Endothelial cell of umbilical vein (primary cell): ENCODE results near the gene PIK3R2. TPM values are rescaled to one million over a fixed set of nuclear protein-coding genes. Genes with fewer than 3 reads are reported as not detected.

Source experiments
- BruUV-seq: library from RNA; stranded (reverse); fragments of 400-500 nt; replicated peaks from 2 replicates; lab custom pipeline; 2021; lab: Mats Ljungman, UMichigan
- CTCF ChIA-PET: fragments of 300-600, 350-600 bp; sonication (Branson Sonifier 250); formaldehyde crosslinking; loops from one replicate; lab custom pipeline; 2021; ENCODE audit warnings: antibody characterized with exemption, inconsistent platforms; lab: Charles Lee
- POLR2A ChIA-PET: fragments of 300-600, 350-600 bp; sonication (Branson Sonifier 250); formaldehyde crosslinking; loops from one replicate; lab custom pipeline; 2021; ENCODE audit warnings: antibody characterized with exemption, inconsistent platforms; lab: Charles Lee
- DNase-seq: peaks from one replicate; pipeline ENCODE4 v3.0.0-alpha.2; 2011; ENCODE audit warnings: low read depth, low spot score
- FAIRE-seq: peaks from 2 replicates; lab custom pipeline; 2011; peaks lifted over from hg19 to GRCh38; lab: Jason Lieb, UNC
- H2AFZ ChIP-seq: 2 replicates; pipeline ENCODE4 v1.6.0; 2012; ENCODE audit warnings: low read depth, low read length, control low read depth, inconsistent platforms
- H3K27ac ChIP-seq: 2 replicates; pipeline ENCODE4 v1.5.1; 2011; ENCODE audit warnings: low read depth, mild to moderate bottlenecking, control low read depth, low read length, moderate library complexity; ENCODE audit not compliant: insufficient read depth
- H3K27me3 ChIP-seq, 2 experiments: 2 replicates each; pipeline versions ENCODE4 v1.6.0 to v1.6.1; 2011; ENCODE audit warnings: low read length in 2 of 2, mixed read lengths in 1 of 2; ENCODE audit not compliant: control insufficient read depth in 2 of 2, insufficient read depth in 2 of 2
- H3K36me3 ChIP-seq, 2 experiments: 2 replicates in 1 of 2; 3 replicates in 1 of 2; pipeline ENCODE4 v1.5.1; 2011; ENCODE audit warnings: low read length in 2 of 2, mild to moderate bottlenecking in 1 of 2, moderate library complexity in 1 of 2; ENCODE audit not compliant: control insufficient read depth in 2 of 2, insufficient read depth in 2 of 2; ENCODE audit errors: extremely low read depth in 1 of 2
- H3K4me1 ChIP-seq: 3 replicates; pipeline ENCODE4 v1.5.1; 2011; ENCODE audit warnings: mild to moderate bottlenecking, low read length; ENCODE audit not compliant: control insufficient read depth, insufficient read depth; ENCODE audit errors: extremely low read depth
- H3K4me2 ChIP-seq: 2 replicates; pipeline ENCODE4 v1.6.1; 2011; ENCODE audit warnings: low read length, control low read depth, mixed read lengths; ENCODE audit not compliant: insufficient read depth
- H3K4me3 ChIP-seq, 3 experiments: fragments of 200-600 bp in 1 of 3; sonication (generic), shearing (Covaris generic) in 1 of 3; replicated peaks in 1 of 3; 2 replicates each; pipeline ENCODE4 v1.5.1; 2011 to 2016; ENCODE audit warnings: control low read depth in 3 of 3, low read length in 3 of 3, mild to moderate bottlenecking in 2 of 3, inconsistent platforms in 1 of 3, low read depth in 1 of 3, moderate library complexity in 1 of 3; ENCODE audit not compliant: insufficient read depth in 1 of 3
- H3K79me2 ChIP-seq: 2 replicates; pipeline ENCODE4 v1.6.0; 2012; ENCODE audit warnings: low read length, inconsistent platforms; ENCODE audit not compliant: control insufficient read depth, insufficient read depth
- H3K9ac ChIP-seq: replicated peaks from 2 replicates; pipeline ENCODE3; 2011; ENCODE audit warnings: low read length, control low read depth; ENCODE audit not compliant: insufficient read depth; ENCODE audit errors: extremely low read depth
- H3K9me1 ChIP-seq: replicated peaks from 3 replicates; pipeline ENCODE4 v1.6.0; 2011; ENCODE audit warnings: mild to moderate bottlenecking, low read length; ENCODE audit not compliant: control insufficient read depth, insufficient read depth; ENCODE audit errors: extremely low read depth
- H3K9me3 ChIP-seq: replicated peaks from 2 replicates; pipeline ENCODE4 v1.5.1; 2012; ENCODE audit warnings: low read length, inconsistent platforms; ENCODE audit not compliant: control insufficient read depth, insufficient read depth
- H4K20me1 ChIP-seq: replicated peaks from 2 replicates; pipeline ENCODE3; 2011; ENCODE audit warnings: mild to moderate bottlenecking, low read length; ENCODE audit not compliant: control insufficient read depth, insufficient read depth; ENCODE audit errors: extremely low read depth
- CTCF ChIP-seq, 2 donors: IDR thresholded peaks; 1 replicate in 1 of 2; 2 replicates in 1 of 2; pipeline ENCODE4 v1.5.1; 2011; ENCODE audit warnings: low read length in 2 of 2, mild to moderate bottlenecking in 2 of 2, moderate library complexity in 2 of 2, control low read depth in 1 of 2, inconsistent platforms in 1 of 2, low read depth in 1 of 2; ENCODE audit not compliant: insufficient read depth in 1 of 2; ENCODE audit errors: extremely low read depth in 1 of 2
- EZH2 ChIP-seq: IDR thresholded peaks from 2 replicates; pipeline ENCODE4 v1.6.1; 2012; ENCODE audit warnings: borderline replicate concordance, low read depth, mild to moderate bottlenecking, moderate library complexity, low read length, inconsistent platforms; ENCODE audit not compliant: severe bottlenecking
- FOS ChIP-seq: IDR thresholded peaks from 2 replicates; pipeline ENCODE4 v1.6.1; 2011; ENCODE audit warnings: mild to moderate bottlenecking, low read length, moderate library complexity, borderline replicate concordance; ENCODE audit not compliant: insufficient read depth
- GATA2 ChIP-seq: IDR thresholded peaks from 2 replicates; pipeline ENCODE4 v1.7.0; 2011; ENCODE audit warnings: low read depth, mild to moderate bottlenecking, moderate library complexity, mixed read lengths, low read length; ENCODE audit not compliant: insufficient read length, insufficient read depth
- JUN ChIP-seq: IDR thresholded peaks from 2 replicates; pipeline ENCODE4 v1.6.1; 2011; ENCODE audit warnings: borderline replicate concordance, low read depth; ENCODE audit not compliant: insufficient read length, insufficient read depth
- MAX ChIP-seq: IDR thresholded peaks from 2 replicates; pipeline ENCODE4 v1.6.1; 2011; ENCODE audit not compliant: insufficient read depth, insufficient read length
- MYC ChIP-seq: IDR thresholded peaks from one replicate; pipeline ENCODE4 v1.6.1; 2011; ENCODE audit warnings: mild to moderate bottlenecking, low read depth, low read length
- POLR2A ChIP-seq: IDR thresholded peaks from 2 replicates; pipeline ENCODE4 v1.6.1; 2012; ENCODE audit warnings: low read depth, mild to moderate bottlenecking, control low read depth, low read length
- POLR2AphosphoS5 ChIP-seq: IDR thresholded peaks from 2 replicates; pipeline ENCODE4 v1.6.1; 2012; ENCODE audit warnings: low read depth, mild to moderate bottlenecking, control low read depth, low read length, moderate library complexity; ENCODE audit not compliant: insufficient read depth
- dilution Hi-C: fragments of 300-500 bp; cut with MboI; formaldehyde crosslinking; loops from one replicate; pipeline ENCODE4 v1.15.0; 2019; ENCODE audit warnings: low sequenced_read_pairs; ENCODE audit not compliant: extremely low pct_ligation_motif_present
- intact Hi-C: fragments of 100-400 bp; cut with micrococcal nuclease; formaldehyde crosslinking; loops from one replicate; pipeline ENCODE4 v1.10.0; 2022
- polyA plus RNA-seq, 4 experiments: library from polyadenylated mRNA; depleted of rRNA in 3 of 4; stranded (reverse) in 3 of 4; unstranded in 1 of 4; fragments of >200 nt; gene quantifications; 2 replicates each; pipeline versions ENCODE4 v1.2.1 to v1.2.3, GENCODE V29; 2011 to 2012; ENCODE audit warnings: missing spikeins in 1 of 4
- total RNA-seq: library from RNA; stranded (reverse); gene quantifications from 2 replicates; pipeline ENCODE4 v1.2.3, GENCODE V29; 2021

Gene PIK3R2
- total and polyA plus RNA-seq, 2 donors (not counting 3 experiments of a cell fraction or from before 2014, with no cell fraction given): 8.1 to 15.2 TPM

DNA sequence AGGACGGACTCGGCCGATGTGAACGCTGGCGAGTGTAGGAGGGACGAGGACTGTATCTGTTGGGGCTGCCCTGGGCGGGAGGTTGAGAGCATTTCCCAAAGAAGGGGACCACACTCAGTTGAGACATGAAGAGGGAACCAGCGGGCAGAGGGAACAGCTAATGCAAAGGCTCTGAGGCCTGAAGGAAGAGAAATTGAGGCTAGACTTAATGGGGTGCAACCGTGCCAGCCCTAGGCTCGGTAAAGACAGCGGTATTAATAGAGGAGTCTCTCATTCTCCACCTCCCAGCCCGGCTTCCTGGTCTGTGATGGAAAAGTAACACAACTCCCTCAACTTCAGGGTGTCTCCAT is 41.2 kb downstream of the PIK3R2 start:
- peak overlapping the region in 1 of 3 experiments; percentile 65 for H3K4me3 ChIP-seq
- no peak overlapping the region for H3K9ac ChIP-seq
- H3K36me3 ChIP-seq: peaks cover 0 to 6% of the 10 kb centered on the region in 2 experiments
- DNase-seq (no peak), FAIRE-seq (no peak)
- no peaks in the 10 kb centered on the region for H3K27me3 ChIP-seq
- intact Hi-C loops (no loop called here), dilution Hi-C loops (no loop called here)
- H3K27ac ChIP-seq: no peak overlapping the region
- H3K4me2 ChIP-seq: peak overlapping the region; percentile 75
- no peaks in the 10 kb centered on the region for H4K20me1 ChIP-seq
- no peak overlapping the region for H2AFZ ChIP-seq
- peaks cover 14% of the 10 kb centered on the region for H3K4me1 ChIP-seq
- TF ChIP-seq POLR2A: no peak
- TF ChIP-seq CTCF (IDR thresholded peaks at IDR 0.05; ENCODE audit: extremely low read depth in 1 of 2, insufficient read depth in 1 of 2, low read depth in 1 of 2, low read length in 2 of 2): no peak
- TF ChIP-seq EZH2: no peak
- TF ChIP-seq FOS: no peak
- TF ChIP-seq JUN: no peak
- no peak for TF ChIP-seq MAX
- TF ChIP-seq MYC: no peak
- TF ChIP-seq POLR2AphosphoS5: no peak
- TF ChIP-seq GATA2: no peak
- no peaks in the 10 kb centered on the region for H3K9me1 ChIP-seq
- ChIA-PET CTCF (interaction anchor here (0.8 to 2.1 kb wide), 6 partner anchors 11 to 134 kb away, joined by 3 to 7 read pairs (median 4); no protein-coding TSS in a partner anchor), POLR2A (no interaction called here)
- no TSS peak for BruUV-seq
- no peaks in the 10 kb centered on the region for H3K79me2 ChIP-seq
- H3K9me3 ChIP-seq: no peaks in the 10 kb centered on the region
